Measurements from ENCODE around the gene SNX11.

Gene SNX11

GRCh38 chr17:48100591-48101011 lies 7.0 kb upstream of the SNX11 start:
- DNase-seq, result no peak

- DNase-seq, result peak; percentile 97
These were observed 6.4 kb upstream of the SNX11 start, which contains the start of gene CBX1 for GRCh38 chr17:48101012-48101720. TSS of gene CBX1 (minus strand) at chr17:48101478. CDS start at chr17:48077004, 24,474 bp downstream.

DNA sequence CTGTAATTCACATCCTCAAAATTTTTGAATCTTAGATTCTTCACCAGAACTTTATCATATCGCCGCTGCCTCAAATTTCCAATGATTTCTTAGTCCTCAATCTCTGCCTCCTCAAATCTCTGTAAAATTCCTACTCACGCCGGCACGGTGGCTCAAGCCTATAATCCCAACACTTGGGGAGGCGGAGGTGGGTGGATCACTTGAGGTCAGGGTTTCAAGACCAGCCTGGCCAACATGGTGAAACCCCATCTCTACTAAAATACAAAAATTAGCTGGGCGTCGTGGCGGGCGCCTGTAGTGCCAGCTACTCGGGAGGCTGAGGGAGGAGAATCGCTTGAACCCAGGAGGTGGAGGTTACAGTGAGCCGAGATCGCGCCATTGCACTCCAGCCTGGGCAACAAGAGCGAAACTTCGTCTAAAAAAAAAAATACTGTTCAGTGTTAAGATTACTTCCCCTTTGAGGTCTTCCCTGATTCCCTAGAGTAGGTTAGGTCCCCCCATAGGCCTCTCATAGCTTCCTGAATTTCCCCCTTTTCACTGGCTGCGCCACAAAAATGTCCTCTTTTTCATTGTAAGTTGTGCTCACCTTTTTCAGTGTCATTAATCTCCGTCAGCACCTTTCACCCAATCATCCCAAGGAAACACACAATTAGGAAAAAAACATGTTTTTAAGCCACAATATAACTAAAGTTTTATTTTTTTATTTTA lies 5.4 kb upstream of the SNX11 start:
- no peak for DNase-seq

GRCh38 chr17:48102798-48103715 lies 4.5 kb upstream of the SNX11 start:
- no peak for DNase-seq

DNA sequence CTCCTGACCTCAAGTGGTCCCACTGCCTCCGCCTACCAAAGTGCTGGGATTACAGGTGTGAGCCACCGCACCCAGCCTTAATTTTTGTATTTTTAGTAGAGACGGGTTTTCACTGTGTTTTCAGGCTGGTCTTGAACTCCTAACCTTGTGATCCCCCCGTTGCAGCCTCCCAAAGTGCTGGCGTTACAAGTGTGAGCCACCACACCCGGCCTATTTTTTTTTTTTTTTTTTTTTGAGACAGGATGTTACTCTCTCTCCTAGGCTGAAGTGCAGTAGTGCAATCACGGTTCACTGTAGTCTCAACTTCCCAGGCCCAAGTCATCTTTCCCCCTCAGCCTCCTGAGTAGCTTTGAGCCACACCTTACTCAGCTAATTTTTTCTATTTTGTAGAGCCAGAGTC lies 3.1 kb upstream of the SNX11 start:
- DNase-seq, result no peak

- DNase-seq, result no peak
These were observed 797 bp upstream of the SNX11 start for GRCh38 chr17:48106802-48107136.

DNA sequence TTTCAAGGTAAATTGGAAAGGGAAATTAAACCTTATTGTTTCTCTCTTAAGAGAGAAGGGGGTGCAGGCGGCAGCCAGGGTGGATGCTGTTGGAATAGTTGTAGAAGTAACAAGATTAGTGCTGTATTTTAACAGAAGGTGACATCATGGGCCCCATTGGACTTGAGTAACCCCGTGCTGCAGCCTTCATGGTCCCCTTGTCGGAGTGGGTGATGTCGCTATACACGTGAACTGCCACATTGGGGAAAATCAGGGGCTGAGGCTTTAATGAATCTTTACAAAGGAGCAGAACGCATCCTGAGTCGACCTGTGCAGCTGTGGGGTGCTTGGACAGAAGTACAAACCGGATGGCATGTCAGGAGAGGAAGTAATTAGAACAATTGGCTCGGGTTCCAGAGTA lies 3.2 kb downstream of the SNX11 start:
- no peak for DNase-seq

DNA sequence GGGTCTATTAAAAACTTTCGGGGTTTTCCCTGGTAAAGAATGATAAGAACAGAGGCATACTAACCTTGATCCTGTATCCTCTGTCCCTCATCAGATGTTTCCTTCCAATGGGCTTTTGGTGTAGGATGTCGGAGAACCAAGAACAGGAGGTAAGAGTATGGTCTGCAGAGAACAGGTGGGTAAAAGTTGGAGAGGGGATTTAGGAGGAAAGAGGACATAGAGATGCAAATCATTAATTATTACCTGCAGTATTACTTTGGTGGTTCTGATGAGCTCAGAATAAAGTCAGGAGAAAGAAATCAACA lies 4.3 kb downstream of the SNX11 start:
- DNase-seq, result no peak

DNA sequence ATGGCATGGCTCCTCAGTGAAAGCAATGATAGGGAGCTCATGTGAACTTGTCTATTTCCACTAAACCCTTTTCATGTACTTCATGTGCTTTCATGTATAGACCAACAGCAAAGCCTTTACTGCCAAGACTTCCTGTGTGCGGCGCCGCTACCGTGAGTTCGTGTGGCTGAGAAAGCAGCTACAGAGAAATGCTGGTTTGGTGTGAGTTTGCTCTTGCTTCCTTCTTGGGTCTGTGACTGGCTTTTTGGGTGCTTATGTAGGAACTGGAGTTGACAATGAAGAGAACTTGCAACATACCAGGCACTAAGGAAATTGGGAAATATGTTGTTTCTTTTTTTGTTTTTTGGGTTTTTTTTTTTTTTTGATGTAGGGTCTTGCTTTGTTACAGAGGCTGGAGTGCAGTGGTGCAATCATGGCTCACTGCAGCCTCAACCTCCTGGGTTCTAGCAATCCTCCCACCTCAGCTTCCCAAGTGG lies 5.7 kb downstream of the SNX11 start:
- no peak for DNase-seq

GRCh38 chr17:48121923-48122664 lies 14.5 kb downstream of the SNX11 start:
- no peak for DNase-seq

DNA sequence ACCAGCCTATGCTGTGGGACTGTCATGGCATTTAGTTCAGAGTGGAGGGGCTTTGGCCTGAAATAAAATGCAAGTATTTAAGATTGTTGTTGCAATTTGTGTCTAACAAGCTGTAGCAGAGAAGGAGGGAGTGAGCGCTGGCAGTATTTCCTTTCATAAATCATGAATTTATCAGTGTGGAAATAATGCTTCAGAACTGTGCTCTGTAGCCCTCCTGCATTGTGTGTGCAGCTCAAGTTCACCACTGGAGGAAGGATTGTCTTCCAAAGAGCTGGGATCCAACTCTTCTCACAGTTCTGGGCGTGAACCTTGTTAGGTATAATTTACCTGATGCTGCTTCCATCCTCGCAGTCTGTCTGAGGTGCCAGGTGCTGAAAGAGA lies 15.1 kb downstream of the SNX11 start:
- no peak for DNase-seq

- DNase-seq, result no peak
These were observed 15.5 kb downstream of the SNX11 start for GRCh38 chr17:48123111-48123510.

DNA sequence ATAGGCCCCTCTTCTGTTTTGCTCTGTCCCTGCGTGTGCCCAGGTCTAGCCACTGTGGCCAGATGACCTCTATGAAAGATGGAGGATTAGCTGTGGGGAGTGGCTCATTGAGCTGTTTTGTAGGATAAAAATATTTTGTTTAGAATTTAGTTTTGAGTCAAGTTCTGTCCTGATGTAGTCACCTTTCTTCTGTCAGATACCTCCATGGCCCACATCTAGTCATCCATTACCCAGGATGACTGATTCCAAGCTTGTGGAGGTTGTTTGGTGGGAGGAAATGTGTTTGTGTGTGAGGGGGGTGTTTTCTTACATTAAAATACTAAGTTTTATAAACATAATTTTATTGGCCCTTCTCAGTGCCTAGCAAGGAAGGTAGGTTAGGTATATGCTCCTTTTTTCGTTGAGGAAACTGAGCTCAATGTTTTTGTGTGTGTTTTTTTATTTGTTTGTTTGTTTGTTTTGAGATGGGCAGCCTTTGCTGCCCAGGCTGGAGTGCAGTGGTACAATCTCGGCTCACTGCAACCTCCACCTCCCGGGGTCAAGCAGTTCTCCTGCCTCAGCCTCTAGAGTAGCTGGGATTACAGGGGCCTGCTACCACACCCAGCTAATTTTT lies 16.3 kb downstream of the SNX11 start:
- no peak for DNase-seq

DNA sequence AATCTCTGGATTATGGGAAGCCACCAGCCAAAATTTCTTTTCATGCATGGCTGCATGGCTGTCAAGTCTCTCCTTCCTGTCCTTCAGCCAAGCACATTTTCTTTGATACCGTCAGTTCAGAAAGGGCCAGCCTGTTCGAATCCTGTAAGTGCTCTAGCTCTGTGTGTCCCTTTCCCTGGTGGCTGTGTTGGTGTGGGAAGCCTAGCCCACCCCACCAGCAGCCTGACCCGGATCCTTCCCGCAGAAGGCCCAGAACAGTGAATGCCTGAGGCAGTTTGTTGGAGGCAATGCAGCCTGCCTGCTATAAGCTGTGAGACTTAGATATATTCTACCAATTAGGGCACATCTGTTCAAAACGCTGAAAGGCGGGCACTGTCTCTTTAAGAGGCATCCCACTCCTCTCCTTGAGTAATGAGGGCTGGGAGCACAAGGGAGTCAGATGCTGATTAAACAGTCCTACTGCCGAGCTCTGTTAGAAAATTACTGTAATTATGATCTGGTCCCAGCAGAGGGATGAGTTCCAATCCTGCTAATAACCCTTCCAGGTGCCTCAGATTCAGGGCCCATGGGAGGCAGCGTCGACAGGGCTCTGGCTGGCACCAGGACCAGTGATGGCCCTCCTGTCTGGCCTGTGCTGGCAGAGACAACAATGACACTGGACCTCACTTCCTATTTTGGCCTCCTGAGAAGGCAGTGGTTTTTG lies 18.4 kb downstream of the SNX11 start:
- DNase-seq, result no peak

GRCh38 chr17:48126532-48126850 lies 18.9 kb downstream of the SNX11 start:
- no peak for DNase-seq

GRCh38 chr17:48127371-48128051 lies 19.9 kb downstream of the SNX11 start:
- no peak for DNase-seq

GRCh38 chr17:48128400-48128799 lies 20.8 kb downstream of the SNX11 start:
- no peak for DNase-seq

GRCh38 chr17:48129981-48130380 lies 22.4 kb downstream of the SNX11 start:
- no peak for DNase-seq

DNA sequence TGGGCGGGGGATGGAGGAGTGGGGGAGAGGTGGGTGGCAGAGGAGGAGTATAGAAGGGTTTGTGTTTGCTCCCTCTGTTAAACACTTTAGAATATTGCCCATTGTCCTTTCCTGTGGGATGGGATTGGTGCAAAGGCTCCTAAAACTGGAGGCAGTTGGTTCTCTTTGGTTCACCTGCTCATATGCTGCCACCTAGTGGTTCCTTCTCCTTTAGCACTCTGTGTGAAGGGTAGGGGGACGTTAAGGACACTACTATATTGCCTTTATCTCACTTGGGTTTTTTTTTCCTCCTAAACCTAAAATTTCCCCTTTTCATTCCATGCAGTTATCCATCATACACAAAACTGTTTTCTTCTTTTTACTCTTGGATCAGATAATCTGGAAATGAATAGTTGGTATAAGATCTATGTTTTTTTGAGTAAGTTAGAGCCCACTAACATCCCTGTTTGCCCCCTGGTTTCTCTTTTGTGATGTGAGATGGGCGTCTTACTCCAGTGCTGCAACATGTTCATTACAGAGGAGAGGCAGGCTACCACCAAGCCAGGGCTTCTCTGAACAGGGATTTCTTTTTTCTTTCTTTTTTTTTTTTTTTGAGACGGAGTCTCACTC lies 23.8 kb downstream of the SNX11 start:
- DNase-seq, result no peak

DNA sequence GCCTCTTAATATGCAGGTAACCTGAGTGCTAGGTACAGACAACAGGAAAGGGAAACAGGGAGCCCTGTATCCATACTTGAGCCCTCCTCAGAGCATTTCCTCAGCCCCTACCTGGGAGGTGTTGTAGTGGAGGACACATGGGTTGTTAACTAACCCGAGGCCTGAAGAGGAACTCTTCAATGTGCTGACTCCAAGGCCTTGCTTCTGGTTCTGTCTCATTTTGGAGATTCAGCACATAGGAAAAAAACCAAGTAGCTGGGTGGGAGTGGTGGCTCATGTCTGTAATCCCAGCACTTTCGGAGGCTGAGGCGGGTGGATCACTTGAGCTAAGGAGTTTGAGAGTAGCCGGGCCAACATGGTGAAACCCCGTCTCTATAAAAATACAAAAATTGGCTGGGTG lies 24.8 kb downstream of the SNX11 start:
- no peak for DNase-seq

GRCh38 chr17:48134912-48135480 lies 27.4 kb downstream of the SNX11 start:
- DNase-seq, result no peak
